Esophagus squamous epithelium (tissue), 5 donors: ENCODE measurements around the gene RHOA. TPM values are rescaled to one million over a fixed set of nuclear protein-coding genes. Genes with fewer than 3 reads are reported as not detected.

Experiments used
- DNase-seq: peaks from one replicate; lab custom pipeline; 2025; lab: John Stamatoyannopoulos, UW
- H3K27ac ChIP-seq, 4 donors: fragments of 200-600 bp; sonication (generic); one replicate each; pipeline ENCODE4 v1.5.1; 2016 to 2019; ENCODE audit warnings: mild to moderate bottlenecking in 1 of 4
- H3K27me3 ChIP-seq, 4 donors: fragments of 200-600 bp; sonication (generic); 1 replicate in 3 of 4; 2 replicates in 1 of 4; pipeline versions ENCODE4 v1.5.1 to v1.6.0; 2017 to 2021; ENCODE audit warnings: antibody characterized with exemption in 1 of 4
- H3K36me3 ChIP-seq, 3 donors: fragments of 200-600 bp; sonication (generic); one replicate each; pipeline ENCODE4 v1.5.1; 2016 to 2019
- H3K4me1 ChIP-seq, 3 donors: fragments of 200-600 bp; sonication (generic); one replicate each; pipeline ENCODE4 v1.5.1; 2017 to 2019
- H3K4me3 ChIP-seq, 4 donors: fragments of 200-600 bp; sonication (generic); 1 replicate in 3 of 4; 2 replicates in 1 of 4; pipeline ENCODE4 v1.5.1; 2016 to 2019; ENCODE audit warnings: mild to moderate bottlenecking in 2 of 4, moderate library complexity in 1 of 4
- H3K9me3 ChIP-seq, 3 donors: fragments of 200-600 bp; sonication (generic); one replicate each; pipeline ENCODE4 v1.5.1; 2016 to 2019
- POLR2A ChIP-seq, 4 donors: fragments of 450-650 bp; IDR thresholded peaks; one replicate each; pipeline ENCODE4 v1.6.1; 2017; ENCODE audit warnings: antibody characterized with exemption in 4 of 4, mild to moderate bottlenecking in 4 of 4, moderate library complexity in 3 of 4
- WGBS, 2 donors: methylation state at CpG; one replicate each; pipeline ENCODE4 v1.1.5; 2018; 5-methylcytosine and 5-hydroxymethylcytosine counted together
- intact Hi-C: fragments of 100-400 bp; cut with DNase I; formaldehyde crosslinking; loops from one replicate; pipeline ENCODE4 v1.15.0; 2022
- total RNA-seq, 4 donors: library from RNA; depleted of rRNA; stranded (reverse); fragments of >200 nt; gene quantifications; one replicate each; pipeline ENCODE4 v1.1.0, GENCODE V29; 2016
- TF ChIP-seq, protein P1 (sequence below), 6 experiments: fragments of 450-650 bp in 4 of 6; fragments of 200-600 bp in 2 of 6; sonication (generic) in 2 of 6; IDR thresholded peaks; one replicate each; pipeline ENCODE4 v1.5.1; 2016 to 2019; ENCODE audit warnings: antibody characterized with exemption in 6 of 6, mild to moderate bottlenecking in 4 of 6, moderate library complexity in 4 of 6
- donor health status: DM: yes; HTN: yes; CAD: no.

RHOA gene
- total RNA-seq, 4 donors from 2014 or later, result 290 to 421 (median 345) TPM

GRCh38 chr3:49371946-49372345, 39.8 kb downstream of the RHOA start:
- H3K36me3 ChIP-seq, result peaks cover 17 to 90% (median 38%) of the 10 kb centered on the region in 3 donors
- no peak overlapping the region for H3K27ac ChIP-seq
- no peak for DNase-seq
- no peak overlapping the region for H3K4me3 ChIP-seq
- TF ChIP-seq, protein P1, sequence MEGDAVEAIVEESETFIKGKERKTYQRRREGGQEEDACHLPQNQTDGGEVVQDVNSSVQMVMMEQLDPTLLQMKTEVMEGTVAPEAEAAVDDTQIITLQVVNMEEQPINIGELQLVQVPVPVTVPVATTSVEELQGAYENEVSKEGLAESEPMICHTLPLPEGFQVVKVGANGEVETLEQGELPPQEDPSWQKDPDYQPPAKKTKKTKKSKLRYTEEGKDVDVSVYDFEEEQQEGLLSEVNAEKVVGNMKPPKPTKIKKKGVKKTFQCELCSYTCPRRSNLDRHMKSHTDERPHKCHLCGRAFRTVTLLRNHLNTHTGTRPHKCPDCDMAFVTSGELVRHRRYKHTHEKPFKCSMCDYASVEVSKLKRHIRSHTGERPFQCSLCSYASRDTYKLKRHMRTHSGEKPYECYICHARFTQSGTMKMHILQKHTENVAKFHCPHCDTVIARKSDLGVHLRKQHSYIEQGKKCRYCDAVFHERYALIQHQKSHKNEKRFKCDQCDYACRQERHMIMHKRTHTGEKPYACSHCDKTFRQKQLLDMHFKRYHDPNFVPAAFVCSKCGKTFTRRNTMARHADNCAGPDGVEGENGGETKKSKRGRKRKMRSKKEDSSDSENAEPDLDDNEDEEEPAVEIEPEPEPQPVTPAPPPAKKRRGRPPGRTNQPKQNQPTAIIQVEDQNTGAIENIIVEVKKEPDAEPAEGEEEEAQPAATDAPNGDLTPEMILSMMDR (IDR thresholded peaks at IDR 0.05), result no peak
- no peak for TF ChIP-seq POLR2A (IDR thresholded peaks at IDR 0.05)
- no peaks in the 10 kb centered on the region for H3K27me3 ChIP-seq
- intact Hi-C loops, result no loop called here
- H3K4me1 ChIP-seq, result peaks cover 0 to 9% (median 0%) of the 10 kb centered on the region in 3 donors
- H3K9me3 ChIP-seq, result no peaks in the 10 kb centered on the region

DNA sequence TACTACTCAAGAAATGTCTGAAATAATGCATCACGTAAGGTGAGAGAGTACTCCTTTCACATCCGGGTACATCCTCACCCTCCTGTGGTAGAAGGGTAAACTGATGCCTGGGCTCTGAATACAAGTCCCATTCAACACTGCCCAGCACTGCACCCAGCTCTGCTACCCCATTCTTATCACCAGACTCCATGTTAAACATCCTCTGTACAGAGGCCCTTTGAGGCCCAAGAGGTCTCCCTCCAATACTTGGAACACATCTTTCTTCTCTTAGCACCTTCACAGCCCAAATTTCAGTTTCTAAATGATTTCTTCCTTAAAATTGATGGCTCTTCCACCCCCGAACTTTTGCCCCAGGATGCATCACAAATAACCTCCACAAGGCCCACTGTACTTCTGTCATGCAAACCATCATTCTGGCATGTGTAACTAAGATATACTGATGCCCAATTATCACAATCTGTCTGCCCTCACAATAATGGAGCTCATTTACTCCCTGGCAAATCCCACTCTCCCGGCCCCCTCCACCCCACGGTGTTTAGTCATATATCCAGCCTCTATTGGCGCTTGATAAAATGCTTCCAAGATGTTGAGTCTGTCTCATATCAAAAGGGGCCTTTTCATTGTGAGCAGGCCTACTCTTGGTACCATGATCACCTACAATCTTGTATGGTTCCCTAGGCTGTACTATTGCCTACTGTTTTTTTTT, 41.0 kb downstream of the RHOA start:
- Histone ChIP-seq H3K27me3 (no peaks in the 10 kb centered on the region), H3K36me3 (peaks cover 28 to 100% (median 38%) of the 10 kb centered on the region in 3 donors), H3K4me1 (peaks cover 0 to 5% (median 0%) of the 10 kb centered on the region in 3 donors), H3K27ac (no peak overlapping the region), H3K4me3 (no peak overlapping the region), H3K9me3 (no peaks in the 10 kb centered on the region)
- DNase-seq, result no peak
- intact Hi-C loops, result no loop called here
- TF ChIP-seq, protein P1 (IDR thresholded peaks at IDR 0.05), result no peak
- no peak for TF ChIP-seq POLR2A (IDR thresholded peaks at IDR 0.05)
- WGBS, 2 donors, result 80 to 87% methylated on average over 6 of the region's 6 CpGs

DNA sequence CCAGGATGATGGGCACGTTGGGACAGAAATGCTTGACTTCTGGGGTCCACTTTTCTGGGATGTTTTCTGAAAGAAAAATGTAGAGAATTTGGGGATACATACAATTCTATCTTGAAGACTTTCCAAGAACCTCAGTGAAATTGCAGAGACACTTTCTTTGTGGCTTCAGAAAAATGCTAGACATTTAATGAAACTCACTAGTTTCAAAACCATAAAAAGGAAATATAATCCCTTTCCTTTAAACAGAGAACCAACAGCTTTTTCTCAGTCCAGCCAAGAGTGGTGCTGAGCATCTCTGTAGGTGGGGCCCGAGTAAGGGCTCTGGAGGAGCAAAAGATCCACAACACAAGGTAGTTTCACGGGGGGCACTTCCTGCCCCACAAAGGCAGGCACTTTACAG, 49.2 kb downstream of the RHOA start:
- Histone ChIP-seq H3K36me3 (peaks cover 34 to 89% (median 34%) of the 10 kb centered on the region in 3 donors), H3K27me3 (no peaks in the 10 kb centered on the region), H3K27ac (no peak overlapping the region), H3K4me3 (no peak overlapping the region), H3K4me1 (peaks cover 11 to 35% (median 15%) of the 10 kb centered on the region in 3 donors), H3K9me3 (no peaks in the 10 kb centered on the region)
- no peak for TF ChIP-seq POLR2A (IDR thresholded peaks at IDR 0.05)
- TF ChIP-seq, protein P1 (IDR thresholded peaks at IDR 0.05), result no peak
- DNase-seq, result no peak
- WGBS, 2 donors, result 72 to 80% methylated on average over 1 to 2 of the region's 3 CpGs
- intact Hi-C loops, result no loop called here

GRCh38 chr3:49359623-49360022, 52.2 kb downstream of the RHOA start:
- Histone ChIP-seq H3K9me3 (no peaks in the 10 kb centered on the region), H3K27ac (peak overlapping the region; percentile 84 to 97 (median 90)), H3K36me3 (peaks cover 22 to 80% (median 28%) of the 10 kb centered on the region in 3 donors), H3K4me3 (no peak overlapping the region), H3K27me3 (no peaks in the 10 kb centered on the region), H3K4me1 (peaks cover 20 to 64% (median 34%) of the 10 kb centered on the region in 3 donors)
- DNase-seq, result no peak
- intact Hi-C loops, result no loop called here
- TF ChIP-seq POLR2A (IDR thresholded peaks at IDR 0.05), result no peak
- TF ChIP-seq, protein P1 (IDR thresholded peaks at IDR 0.05), result no peak
- WGBS, 2 donors, result 55 to 63% methylated on average over 2 of the region's 2 CpGs

DNA sequence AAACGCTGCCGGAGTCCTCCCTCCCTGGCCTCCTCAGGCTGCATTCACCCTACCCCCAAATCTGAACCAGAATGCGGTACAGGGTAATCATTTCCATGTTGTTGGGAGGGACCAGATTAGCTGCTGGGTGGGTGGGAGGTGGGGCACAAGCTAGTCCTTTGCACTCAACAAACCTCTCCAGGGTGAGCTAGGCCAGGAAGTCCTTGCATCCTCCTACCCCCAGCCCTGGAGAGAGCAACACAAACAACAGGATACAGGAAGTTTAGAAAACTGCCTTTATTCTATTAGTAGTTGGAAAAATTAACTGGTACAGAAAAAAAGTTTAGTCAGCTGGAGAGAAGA, 52.9 kb downstream of the RHOA start:
- intact Hi-C loops, result no loop called here
- Histone ChIP-seq H3K27me3 (no peaks in the 10 kb centered on the region), H3K9me3 (no peaks in the 10 kb centered on the region), H3K4me3 (peak overlapping the region; percentile 47 to 78 (median 72)), H3K4me1 (peaks cover 20 to 66% (median 34%) of the 10 kb centered on the region in 3 donors), H3K27ac (peak overlapping the region; percentile 84 to 97 (median 90)), H3K36me3 (peaks cover 22 to 73% (median 28%) of the 10 kb centered on the region in 3 donors)
- TF ChIP-seq, protein P1 (IDR thresholded peaks at IDR 0.05), result no peak
- no peak for TF ChIP-seq POLR2A (IDR thresholded peaks at IDR 0.05)
- WGBS, 2 donors, result 0 to 20% methylated on average over 1 of the region's 3 CpGs
- DNase-seq, result no peak
